Mucosa of gallbladder (tissue), 1 donor: ENCODE measurements around the gene TCF7L1. TPM values are rescaled to one million over a fixed set of nuclear protein-coding genes. Genes with fewer than 3 reads are reported as not detected.
"Not testable (repeated sequence)": the region's sequence is repeated elsewhere in the genome, so short reads cannot be mapped to it uniquely, and the experiment has no call there.

ENCODE experiments used
- DNase-seq: peaks from one replicate; pipeline ENCODE4 v3.0.0-alpha.2; 2020; ENCODE audit warnings: low spot score
- total RNA-seq: library from RNA; stranded (reverse); gene quantifications from one replicate; pipeline ENCODE4 v1.2.1, GENCODE V29; 2021
- donor health status: DM: no; HTN: no; CAD: no.

TCF7L1 gene
- total RNA-seq, 1 donor from 2014 or later: 7.6 TPM

DNA sequence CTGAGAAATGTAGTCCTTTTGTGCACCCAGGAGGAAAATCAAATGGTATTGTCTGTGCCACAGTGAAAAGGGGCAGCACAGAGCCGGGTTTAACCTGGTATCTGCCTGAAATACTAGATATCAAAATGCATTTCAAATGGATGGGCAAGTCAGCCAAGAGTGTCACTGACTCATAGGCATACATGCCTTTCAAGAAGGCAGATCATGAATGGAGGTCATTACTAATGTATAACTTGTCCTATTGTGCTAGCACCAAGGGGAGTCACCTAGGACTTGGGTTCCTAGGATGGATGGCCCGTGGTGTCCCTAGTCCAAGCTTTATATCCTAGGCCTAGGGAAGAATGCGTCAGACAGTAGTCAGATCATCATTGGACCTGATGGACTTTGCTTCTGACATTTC is 49.9 kb downstream of the TCF7L1 start:
- DNase-seq: no peak

GRCh38 chr2:85183479-85183878 is 50.3 kb downstream of the TCF7L1 start:
- DNase-seq: no peak

DNA sequence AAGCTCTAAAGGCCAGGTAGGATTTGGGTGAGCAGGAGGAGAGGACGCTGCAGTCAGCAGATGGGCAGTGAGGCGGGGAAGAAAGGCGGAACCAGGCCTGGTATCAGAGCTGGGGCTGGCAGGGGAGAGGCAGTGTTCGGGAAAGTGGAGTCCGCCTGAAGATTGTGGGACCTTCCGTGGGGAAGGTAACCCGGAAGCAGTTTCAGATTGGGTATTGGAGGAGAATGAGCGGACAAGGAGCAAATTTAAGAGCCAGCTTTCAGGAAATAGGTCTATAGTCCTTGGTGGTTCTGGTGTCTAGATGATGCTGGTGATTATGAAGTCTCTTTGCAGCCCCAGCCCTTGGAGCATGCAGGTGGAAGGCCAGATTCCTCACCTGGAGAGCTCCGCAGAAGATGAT is 51.0 kb downstream of the TCF7L1 start:
- no peak for DNase-seq

- DNase-seq: no peak
These were observed 51.8 kb downstream of the TCF7L1 start for GRCh38 chr2:85184990-85185389.

DNA sequence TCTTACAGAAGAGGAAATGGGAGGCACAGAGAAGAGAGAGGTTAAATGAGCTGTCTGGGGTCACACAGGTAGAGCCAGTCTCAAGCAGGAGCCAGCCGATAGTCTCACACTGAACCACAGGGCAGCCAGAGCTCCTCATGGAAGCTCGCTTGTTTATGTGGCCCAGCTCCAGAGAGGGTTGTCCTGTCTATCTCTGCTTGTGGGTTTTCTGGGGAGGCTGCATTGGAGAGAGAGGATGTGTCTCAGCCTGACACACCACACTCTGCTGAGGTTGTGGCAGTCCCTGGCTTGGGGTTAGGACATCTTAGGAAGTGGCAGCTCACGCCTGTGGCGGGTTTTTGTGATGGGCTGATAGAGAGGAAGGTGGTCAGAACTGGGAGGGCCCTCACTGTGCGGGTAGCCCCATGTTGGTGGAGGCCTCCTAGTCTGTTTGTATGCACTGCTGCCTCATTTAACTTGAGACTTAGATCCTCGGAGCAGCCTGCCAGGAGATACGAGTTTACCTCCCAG is 52.3 kb downstream of the TCF7L1 start:
- no peak for DNase-seq

DNA sequence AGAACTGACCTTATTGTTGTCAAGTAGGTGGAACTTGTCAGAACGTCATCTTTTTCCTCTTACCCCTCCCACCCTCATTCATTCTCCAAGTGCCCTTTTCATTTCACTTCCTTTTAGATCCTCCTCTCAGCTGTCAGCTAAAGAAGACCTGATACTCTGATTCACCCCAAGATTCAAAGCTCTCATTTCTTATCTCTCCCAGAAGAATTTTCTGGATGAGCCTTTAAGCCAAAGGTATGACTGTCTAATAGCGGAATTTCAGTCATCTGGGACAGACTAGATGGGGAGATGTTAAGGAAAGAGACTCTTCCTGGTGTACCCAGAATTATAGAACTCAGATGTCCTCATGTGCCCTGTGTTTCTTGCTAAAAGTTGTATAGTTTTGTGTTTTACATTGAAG is 53.9 kb downstream of the TCF7L1 start:
- no peak for DNase-seq

GRCh38 chr2:85188852-85189251 is 55.7 kb downstream of the TCF7L1 start:
- DNase-seq: no peak

DNA sequence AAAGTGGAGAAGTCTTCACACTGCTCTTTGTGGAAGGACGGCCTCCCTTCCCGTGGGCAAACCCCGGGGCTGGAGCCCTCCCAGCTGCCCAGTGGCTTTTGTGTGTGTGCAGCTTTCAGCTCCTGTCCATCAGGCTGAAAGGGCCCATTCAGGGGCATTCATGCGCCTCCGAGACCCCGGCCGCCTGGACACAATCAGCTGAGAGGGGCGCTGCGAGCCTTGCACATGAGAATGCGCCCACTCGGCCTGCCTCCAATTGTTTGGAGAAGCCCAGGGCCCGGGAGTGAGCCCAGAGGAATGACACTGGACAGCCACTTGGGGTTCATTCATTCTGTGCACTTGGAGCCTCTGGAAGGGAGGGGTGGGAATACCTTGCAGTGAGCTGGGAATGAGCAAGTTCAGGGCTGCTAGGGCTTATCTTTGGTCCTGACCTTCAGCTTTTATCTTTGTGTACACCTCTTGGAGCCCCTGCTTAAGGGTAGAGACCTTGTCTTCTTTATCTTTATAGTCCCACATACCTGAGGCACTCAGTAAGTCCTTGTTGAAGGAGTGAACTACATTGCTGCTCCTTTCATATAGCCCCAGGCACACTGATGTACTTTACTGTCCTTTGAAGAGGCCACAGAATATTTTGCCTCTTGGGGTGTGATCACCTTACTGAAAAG is 56.5 kb downstream of the TCF7L1 start:
- no peak for DNase-seq

DNA sequence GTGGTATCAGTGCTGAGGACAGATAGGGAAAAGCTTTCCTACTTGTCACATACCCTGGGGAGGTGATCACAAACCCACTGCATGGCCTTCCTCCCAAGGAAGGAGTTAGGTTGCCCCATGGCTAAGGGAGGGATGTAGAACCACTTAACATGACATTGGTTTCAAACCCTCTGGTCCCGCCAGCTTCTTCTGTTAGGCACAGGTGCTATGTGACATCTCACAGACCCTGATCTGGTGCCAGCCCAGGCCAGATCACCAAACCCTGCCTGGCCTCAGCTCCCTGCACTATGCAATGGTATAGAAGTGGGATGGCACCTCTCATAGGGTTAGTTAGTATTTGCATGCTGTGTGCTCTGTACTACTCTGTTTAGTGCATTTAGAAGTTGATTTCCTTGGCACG is 58.0 kb downstream of the TCF7L1 start:
- DNase-seq: no peak

DNA sequence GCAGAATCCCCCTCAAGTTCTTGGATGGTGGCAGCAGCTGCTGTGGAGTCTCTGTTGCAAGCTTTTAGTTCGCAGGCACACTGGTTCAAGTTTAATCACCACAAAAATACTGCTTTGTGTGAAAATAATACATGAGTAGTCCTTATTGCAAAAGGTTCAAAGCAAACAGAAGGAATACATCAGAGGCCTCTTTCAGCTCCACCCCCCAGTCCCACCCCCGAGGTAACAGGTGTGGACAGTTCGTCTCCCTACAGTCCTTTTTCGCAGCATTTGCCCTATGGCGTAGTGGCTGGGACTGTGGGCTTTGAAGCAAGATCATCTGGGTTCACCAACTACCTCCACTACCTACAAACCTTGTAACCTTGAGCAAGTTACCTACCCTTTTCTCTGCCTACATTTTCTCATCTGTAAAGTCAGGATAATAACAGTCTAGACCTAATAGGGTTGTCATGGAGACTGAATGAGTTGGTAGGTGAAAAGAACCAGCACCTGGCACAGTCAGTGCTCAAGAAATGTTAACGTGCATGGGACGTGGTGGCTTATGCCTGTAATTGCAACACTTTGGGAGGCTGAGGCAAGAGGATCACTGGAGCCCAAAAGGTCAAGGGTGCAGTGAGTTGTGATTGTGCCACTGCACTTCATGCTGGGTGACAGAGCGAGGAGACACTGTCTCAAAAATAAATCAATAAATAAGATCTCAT is 61.7 kb downstream of the TCF7L1 start:
- no peak for DNase-seq

- no peak for DNase-seq
These were observed 62.8 kb downstream of the TCF7L1 start for GRCh38 chr2:85195956-85196355.

- DNase-seq: no peak
These were observed 66.5 kb downstream of the TCF7L1 start for GRCh38 chr2:85199698-85200097.

DNA sequence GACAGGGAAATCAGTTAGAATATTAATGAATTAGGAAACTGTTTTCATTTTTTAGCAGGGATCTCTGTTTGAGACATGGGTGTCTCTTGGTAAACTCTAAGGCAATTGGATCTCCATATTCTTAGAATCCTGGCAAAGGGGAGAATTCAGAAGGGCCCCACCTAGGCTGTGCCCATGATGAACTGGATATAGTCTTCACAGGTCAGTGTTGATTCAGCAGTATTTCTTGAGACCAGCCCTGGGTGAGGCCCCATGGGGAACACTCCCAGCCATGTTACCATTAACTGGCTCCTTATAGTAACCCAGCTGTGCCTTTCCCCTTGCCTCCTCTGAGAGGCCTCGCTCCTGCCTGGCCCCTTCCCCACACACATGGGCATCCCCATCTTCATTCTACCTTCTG is 76.7 kb downstream of the TCF7L1 start:
- DNase-seq: no peak

GRCh38 chr2:85210511-85210910 is 77.3 kb downstream of the TCF7L1 start:
- DNase-seq: no peak

DNA sequence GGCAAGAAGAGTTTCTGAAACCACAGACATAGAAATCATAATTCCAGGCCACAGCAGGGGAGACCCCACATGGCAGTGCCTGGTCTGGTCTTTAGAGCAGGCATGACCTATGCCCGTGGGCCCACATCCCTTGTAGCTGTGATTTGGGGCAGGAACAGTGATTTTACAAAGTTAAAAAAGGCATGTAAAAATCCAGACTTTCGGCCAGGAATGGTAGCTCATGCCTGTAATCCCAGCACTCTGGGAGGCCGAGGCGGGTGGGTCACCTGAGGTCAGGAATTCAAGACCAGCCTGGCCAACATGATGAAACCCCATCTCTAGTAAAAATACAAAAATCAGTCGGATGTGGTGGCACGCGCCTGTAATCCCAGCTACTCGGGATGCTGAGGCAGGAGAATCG is 78.4 kb downstream of the TCF7L1 start:
- not testable (repeated sequence) for DNase-seq

DNA sequence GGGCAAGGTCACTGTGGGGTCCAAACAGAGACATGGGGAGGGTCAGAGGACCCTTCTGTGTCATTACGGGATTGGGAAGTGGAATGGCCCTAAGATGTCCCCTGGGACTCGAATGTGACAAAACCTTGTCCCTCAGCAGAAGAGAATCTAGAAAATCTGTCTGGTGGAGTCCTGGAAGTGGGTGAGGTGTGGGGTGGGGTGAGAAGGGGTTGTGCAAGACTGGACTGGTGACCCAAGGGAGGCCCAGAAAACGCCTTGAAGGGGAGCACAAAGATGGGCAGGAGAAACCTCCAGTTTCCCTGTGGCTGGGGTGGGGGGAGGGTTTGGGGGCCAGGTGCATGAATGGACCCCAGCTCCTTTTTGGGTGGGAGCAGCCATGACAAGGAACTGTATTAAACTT is 79.6 kb downstream of the TCF7L1 start:
- DNase-seq: no peak

DNA sequence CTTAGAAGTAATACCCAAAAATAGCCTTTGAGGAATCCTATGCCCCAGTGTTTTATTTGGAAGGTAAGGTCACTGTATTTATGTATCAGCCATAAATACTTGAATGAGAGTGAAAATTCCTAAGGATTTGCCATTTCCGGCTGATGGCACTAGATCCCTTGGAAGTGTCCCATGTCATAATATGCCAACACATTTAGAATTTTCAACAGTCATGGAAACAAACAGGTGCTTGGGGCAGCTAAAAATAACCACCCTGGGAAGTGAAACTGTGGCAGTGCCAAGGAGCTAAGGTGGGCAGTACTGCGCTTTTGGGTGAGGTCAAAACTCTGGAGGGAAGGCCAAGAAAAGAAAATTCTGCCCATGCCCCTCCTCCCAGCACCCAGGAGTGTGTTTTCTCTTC is 80.2 kb downstream of the TCF7L1 start:
- no peak for DNase-seq

GRCh38 chr2:85213901-85214512 is 80.8 kb downstream of the TCF7L1 start:
- DNase-seq: no peak

DNA sequence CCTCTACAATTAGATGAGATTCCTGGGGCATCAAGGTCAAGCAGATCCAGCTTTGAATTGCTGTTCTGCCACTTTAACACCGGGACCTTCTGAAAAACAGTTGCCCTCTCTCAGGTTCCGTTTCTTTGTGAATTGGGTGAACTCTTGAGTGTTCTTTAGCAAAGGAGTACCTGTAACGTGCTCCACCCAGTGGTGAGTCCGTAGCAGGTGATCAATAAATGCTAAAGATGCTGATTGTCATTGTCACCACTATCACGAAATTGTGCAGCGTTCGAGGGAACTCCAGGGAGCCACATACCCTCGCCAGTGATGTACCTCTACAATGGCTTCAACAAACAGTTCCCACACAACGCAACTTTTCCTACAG is 81.9 kb downstream of the TCF7L1 start:
- DNase-seq: no peak

- DNase-seq: no peak
These were observed 82.5 kb downstream of the TCF7L1 start for GRCh38 chr2:85215448-85216401.

- no peak for DNase-seq
These were observed 83.7 kb downstream of the TCF7L1 start for GRCh38 chr2:85216927-85217326.
